NOMO-1 (cell line): ENCODE data around the gene EHF.

Source experiments
- DNase-seq, 2 experiments: peaks; one replicate each; lab custom pipeline; 2025; ENCODE audit not compliant: unreplicated experiment in 2 of 2; lab: John Stamatoyannopoulos, UW

EHF gene

GRCh38 chr11:34601085-34601444, 19.8 kb upstream of the EHF start:
- no peak for DNase-seq

DNA sequence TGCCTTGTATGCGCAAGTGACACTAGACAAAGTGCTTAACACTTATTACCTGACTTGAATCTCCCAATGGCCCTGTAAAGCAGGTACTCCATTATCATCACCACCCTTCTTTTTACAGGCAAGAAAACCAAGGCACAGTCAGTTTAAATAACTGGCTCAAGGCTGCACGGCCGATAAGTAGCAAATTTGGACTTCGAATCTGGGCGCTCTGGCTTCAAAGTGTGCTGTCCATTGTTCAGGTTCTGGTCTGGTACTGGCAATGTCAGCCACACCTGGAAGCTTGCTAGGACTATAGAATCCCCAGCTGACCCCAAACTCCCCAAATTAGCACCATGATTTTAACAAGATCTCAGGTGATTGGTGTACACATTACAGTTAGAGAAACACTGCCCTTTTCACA, 19.3 kb upstream of the EHF start:
- DNase-seq: no peak

- no peak for DNase-seq
Observed at GRCh38 chr11:34602245-34602644, 18.6 kb upstream of the EHF start.

DNA sequence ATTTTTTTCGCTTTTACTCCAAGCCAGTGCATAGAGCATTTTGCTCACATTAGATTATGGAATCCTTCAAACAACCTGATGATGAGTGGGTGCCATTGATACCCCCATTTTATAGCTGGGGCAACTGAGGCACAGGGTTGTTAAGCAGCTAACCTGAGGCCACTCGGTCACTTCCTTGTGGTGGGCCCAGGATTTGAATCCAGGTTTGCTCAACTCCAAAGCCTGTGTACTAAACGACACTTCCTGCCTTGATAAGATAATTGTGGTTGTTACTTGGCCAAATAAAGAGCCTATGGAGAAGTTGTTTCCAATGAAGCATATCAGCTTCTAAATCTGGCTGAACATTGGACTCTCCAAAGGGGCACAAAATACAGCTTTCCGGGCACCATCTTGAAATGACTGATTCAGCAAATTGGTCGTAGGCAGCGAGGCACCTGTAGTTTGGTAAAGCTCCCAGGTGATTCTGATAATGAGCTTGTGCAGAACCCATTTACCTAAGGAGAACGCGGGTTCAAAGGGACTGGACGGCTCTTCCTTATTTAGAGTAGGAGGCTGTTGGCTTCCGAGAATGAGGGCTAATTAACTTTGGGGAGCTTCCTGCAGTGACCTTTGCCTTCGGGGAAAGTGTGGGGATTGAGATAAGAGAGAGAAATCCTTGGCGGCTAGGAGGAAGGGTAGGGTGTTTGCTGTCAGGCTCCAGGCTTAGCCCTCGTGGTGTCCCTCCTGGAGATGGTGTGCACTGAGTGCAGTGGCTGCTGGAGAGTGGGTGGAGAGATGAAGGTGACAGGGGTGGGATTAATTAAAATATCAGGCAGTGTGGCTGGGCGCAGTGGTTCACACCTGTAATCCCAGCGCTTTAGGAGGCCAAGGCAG, 17.5 kb upstream of the EHF start:
- DNase-seq: no peak

DNA sequence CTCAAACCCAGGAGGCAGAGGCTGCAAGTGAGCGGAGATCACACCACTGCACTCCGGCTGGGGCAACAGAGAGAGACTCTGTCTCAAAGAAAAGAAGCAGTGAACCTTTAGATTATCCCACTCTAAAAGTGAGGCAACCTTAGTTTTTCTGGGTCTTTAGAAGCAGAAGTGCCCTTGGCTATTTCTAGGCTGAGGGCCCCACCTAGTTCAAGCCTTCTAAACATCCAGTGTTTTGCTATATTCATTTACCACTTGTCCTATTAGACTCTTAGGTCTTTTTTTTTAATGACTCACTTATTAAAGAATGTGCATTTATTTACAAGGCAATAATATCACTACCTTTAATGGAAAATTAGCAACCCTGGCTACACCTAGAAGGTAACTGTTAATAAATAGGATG, 16.7 kb upstream of the EHF start:
- DNase-seq: peak in 1 of 2 experiments; percentile 5

- no peak for DNase-seq
Observed at GRCh38 chr11:34604911-34605310, 16.0 kb upstream of the EHF start.

DNA sequence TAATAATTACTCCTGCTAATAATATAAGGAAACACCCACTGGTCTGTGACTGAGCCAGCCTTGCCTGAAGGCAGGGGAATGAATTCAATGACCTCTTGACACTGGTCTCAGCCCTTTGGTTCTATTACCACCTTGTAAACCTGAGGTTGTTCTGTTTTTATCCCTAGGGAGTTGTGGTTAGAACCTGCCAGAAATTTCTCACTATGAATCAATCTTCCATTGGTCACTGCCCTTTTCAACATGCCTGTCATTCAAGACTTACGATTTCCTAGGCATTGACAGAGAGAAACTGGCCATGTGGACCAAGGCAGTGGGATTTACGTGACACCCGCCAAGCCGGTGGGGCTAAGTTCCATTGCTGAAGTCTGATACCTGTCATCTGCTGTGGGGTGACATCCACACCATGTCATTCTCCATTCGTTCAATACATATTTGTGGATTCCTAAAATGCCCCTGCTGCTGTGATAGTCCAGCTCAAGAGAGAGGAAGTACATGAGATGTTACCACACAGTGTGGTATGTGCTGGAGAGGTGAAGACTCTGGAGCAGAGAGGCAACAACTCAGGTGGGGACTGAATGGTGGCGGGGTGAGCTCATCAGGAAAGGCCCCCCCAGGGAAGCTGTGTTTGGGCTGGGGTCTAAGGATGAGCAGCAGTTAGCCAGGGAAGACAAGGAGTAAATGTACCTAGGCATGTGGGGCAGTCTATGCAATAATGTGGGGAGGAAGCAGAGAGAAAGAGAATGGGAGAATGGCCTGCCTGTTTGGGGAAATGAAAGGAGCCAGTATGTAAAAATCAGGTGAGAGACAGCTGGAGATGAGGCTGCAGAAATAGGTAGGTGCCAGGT, 15.2 kb upstream of the EHF start:
- DNase-seq: peak; percentile 27 to 69

- no peak for DNase-seq
Observed at GRCh38 chr11:34606326-34607120, 14.4 kb upstream of the EHF start.

DNA sequence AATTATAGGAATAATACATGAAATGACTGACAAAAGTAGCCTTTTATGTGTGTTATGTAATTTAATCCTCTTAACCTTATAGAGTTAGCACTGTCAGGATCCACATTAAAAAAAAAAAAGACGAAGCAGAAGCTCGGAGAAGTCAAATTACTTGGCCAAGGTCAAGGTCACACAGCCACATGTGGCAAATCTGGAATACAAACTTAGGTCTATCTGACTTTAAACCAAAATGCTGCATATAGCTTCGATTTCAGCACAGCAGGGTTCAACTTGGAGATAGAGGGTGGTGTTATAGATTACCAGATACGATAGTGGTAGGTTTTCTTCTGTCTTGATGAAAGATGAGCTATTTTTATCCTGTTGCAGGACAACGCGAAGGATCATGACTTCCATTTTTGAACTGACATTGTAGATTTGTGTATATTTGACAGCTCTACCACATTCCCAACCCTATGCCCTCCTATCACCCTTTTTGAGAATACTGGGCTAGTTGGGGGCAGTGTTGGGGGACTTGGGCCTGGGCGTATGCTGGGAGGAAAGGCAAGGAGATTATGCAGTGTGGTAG, 11.6 kb upstream of the EHF start:
- DNase-seq: no peak

DNA sequence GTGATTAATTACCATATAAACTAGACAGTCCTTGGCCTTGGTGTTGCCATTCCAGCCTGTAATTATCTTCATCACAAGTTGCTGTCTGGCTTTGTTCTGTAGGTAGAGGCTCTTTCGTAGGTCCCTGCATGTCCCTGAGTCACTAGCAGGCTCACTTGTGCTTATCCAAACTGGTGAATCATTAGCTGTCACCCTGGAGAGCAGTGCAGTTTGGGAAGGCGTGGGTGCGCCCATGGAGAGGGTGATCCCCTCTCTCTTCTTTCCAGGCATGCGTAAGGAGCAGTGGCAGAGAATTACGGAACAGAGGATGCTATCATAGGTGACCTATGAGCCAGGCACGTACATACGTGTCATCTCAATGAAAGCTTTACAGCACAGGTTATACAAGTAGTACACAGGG, 11.0 kb upstream of the EHF start:
- no peak for DNase-seq

DNA sequence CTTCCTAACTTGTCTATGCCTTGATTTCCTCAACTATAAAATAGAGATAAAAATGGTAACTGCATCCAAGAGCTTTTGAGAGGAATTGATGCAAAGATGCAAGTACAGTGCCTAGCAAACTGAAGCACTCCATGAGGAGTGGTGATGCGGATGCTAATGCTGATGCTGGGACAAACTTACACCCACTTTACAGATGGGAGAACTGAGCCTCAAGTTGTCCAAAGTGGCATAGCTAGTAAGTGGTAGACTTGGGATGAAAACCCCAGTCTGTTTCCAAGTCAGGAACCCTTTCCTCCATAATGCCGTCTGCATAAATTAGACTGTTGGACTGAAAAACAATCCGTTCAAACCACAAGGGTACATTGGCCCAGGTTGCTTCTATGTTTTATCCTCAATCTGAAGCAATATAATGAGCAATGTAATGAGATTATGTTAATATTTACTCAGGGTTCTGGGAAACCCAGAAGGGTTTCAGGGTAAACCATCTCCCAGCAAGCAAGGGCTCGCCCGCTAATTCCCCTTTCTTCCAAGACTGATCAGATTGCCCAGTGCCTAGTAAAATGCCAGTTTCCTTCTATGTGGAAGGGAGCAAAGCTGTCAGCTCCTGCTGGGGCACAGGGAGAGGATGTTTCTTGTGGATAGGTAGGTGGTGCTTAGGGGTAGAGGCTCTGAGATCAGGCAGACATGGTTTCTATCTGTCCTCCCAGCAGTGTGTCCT, 10.4 kb upstream of the EHF start:
- DNase-seq: no peak

DNA sequence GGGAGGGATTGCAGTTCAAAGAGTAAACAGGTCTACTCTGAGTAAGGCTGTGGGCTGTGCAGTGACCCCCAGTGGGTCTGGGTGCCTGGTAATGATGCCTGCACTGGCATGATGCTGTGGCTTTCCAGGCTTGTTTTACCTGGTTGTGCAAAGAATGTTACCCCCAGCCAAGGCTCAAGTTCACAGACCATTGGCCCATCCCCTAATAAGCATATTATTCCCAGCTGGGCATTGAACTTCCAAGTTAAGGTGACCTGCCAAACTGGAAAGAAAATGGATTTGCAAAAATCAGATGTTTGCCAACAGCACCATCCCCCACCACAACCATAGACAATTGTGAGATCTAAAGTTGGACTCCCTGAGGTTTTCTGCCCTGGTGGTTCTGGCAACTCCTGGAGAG, 7.9 kb upstream of the EHF start:
- no peak for DNase-seq

DNA sequence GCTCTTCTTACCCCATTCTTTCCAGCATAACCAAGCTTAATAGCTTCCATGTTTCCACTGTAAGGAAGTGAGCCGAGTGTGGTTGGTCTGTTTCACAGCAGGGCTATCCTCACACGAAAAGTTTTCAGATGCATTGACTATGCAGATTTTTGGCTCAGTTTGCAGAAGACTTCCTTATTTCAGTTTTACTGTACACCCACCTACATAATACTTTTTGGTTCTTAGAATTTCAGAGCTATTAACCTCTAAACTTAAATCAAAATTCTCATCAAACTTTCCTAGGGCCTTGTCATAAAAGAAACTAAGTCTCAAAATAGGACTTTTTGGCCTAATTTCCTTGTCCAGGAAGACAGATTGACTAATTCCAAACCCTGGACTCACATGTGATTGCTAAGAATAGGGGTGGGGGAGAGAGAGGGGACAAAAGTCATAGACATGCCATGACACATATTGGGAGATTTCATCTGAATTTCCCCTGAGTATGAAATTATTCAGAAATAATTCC, 7.3 kb upstream of the EHF start:
- peak; percentile 71 to 90 for DNase-seq

GRCh38 chr11:34614344-34615104, 6.4 kb upstream of the EHF start:
- peak; percentile 66 to 92 for DNase-seq

DNA sequence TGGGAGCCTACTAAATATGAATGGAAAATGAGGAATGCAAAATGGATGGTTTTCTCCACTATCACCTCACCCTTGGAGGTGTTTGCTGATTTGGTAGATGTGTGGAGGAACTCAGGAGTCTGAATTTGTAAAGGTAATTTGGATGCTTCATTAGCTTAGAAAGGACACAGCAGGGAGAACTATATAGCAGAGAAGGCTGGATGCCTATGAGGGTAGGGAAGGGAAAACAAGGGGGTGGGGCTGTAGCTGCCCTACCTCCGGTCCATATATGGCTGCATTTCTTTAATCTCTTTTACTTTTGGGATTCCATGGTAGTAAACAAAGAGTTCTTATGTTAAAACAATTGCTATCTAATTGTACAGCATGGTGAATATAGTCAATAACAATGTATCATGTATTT, 4.8 kb upstream of the EHF start:
- DNase-seq: no peak

- no peak for DNase-seq
Observed at GRCh38 chr11:34616830-34617504, 3.9 kb upstream of the EHF start.

- DNase-seq: no peak
Observed at GRCh38 chr11:34618406-34618805, 2.5 kb upstream of the EHF start.

GRCh38 chr11:34619062-34619516, 1.8 kb upstream of the EHF start:
- DNase-seq: no peak

DNA sequence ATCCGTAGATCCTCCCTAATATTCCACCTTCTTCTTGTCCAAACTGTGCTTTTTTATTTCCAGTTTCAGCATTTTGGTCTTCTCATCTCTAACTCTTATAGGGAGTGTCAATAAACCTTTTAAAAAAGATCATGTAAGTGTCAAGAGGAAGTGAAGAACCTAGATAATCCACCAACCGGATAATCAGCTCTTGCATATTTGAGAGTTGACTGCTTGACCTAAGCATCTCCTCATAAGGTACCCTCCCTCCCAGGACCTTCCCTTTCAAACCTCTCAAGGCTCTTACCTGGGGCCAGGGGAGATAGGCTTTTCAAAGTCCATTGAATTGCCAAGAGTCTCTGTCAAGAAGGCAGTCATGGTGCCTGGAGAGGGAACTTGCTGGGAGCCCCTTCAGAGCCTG, 691 bp upstream of the EHF start:
- no peak for DNase-seq
